Skeletal muscle tissue (tissue), 4 donors: Measurements from ENCODE around the gene CEND1. TPM values are rescaled to one million over a fixed set of nuclear protein-coding genes. Genes with fewer than 3 reads are reported as not detected.

Experiments
- H3K27ac ChIP-seq: one replicate; pipeline ENCODE4 v1.7.0; 2013; ENCODE audit warnings: mild to moderate bottlenecking, low read depth, low read length, inconsistent platforms
- H3K27me3 ChIP-seq, 3 donors: one replicate each; pipeline ENCODE4 v1.7.0; 2013; ENCODE audit warnings: low read length in 3 of 3; ENCODE audit not compliant: control insufficient read depth in 3 of 3, insufficient read depth in 3 of 3
- H3K36me3 ChIP-seq, 3 donors: one replicate each; pipeline ENCODE4 v1.7.0; 2013; ENCODE audit warnings: low read length in 3 of 3; ENCODE audit not compliant: control insufficient read depth in 3 of 3, insufficient read depth in 3 of 3
- H3K4me1 ChIP-seq, 3 donors: one replicate each; pipeline ENCODE4 v1.7.0; 2013; ENCODE audit warnings: low read length in 3 of 3, mild to moderate bottlenecking in 3 of 3; ENCODE audit not compliant: control insufficient read depth in 3 of 3, insufficient read depth in 3 of 3
- H3K4me3 ChIP-seq, 3 donors: one replicate each; pipeline ENCODE4 v1.7.0; 2013; ENCODE audit warnings: low read length in 3 of 3
- H3K9ac ChIP-seq, 3 donors: one replicate each; pipeline ENCODE4 v1.7.0; 2013; ENCODE audit warnings: low read length in 3 of 3, mild to moderate bottlenecking in 3 of 3, moderate library complexity in 2 of 3, low read depth in 1 of 3
- H3K9me3 ChIP-seq, 3 donors: one replicate each; pipeline ENCODE4 v1.7.0; 2013; ENCODE audit warnings: low read length in 3 of 3; ENCODE audit not compliant: control insufficient read depth in 3 of 3
- total RNA-seq: library from RNA; depleted of rRNA; stranded (reverse); fragments of >200 nt; gene quantifications from one replicate; pipeline ENCODE4 v1.2.3, GENCODE V29; 2014
- donor health status: Osteomylitis.

CEND1 gene
- total RNA-seq, result not detected

DNA sequence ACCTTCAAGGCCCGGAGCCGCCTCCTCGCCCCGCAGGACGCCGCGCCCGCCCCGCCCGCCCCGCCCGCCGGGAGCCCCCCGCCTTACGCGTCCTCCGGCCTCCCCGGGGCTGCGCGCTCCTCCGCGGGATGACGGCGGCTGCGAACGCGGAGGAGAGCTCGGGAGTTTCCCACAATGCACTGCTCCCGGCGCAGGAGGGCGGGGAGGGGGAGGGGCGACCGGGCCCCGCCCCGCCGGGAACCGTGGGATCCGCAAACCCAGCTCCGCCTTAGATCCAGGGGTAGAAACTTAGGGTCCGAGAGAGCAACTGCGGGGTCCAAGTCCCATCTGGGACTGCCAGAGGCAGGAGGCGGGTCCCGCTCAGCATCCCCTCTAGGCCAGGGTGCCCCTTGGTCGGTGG lies at the start of gene CEND1:
CEND1 (minus strand) TSS at position 148 of the 400 bp plus-strand sequence. CDS start 1,514 bp downstream, outside the sequence.
- Histone ChIP-seq H3K4me3 (no peak within 1 kb of the TSS), H3K4me1 (peaks cover 0 to 17% (median 3%) of the 10 kb centered on the region in 3 donors), H3K9me3 (no peaks in the 10 kb centered on the region), H3K9ac (no peak within 1 kb of the TSS), H3K27me3 (peaks cover 30 to 57% (median 51%) of the 10 kb centered on the region in 3 donors), H3K27ac (no peak within 1 kb of the TSS), H3K36me3 (no peaks in the 10 kb centered on the region)

- no peaks in the 10 kb centered on the region for H3K9me3 ChIP-seq
- no peak overlapping the region for H3K4me3 ChIP-seq
- peaks cover 42 to 46% (median 46%) of the 10 kb centered on the region in 3 donors for H3K36me3 ChIP-seq
- peaks cover 27 to 73% (median 48%) of the 10 kb centered on the region in 3 donors for H3K4me1 ChIP-seq
- H3K9ac ChIP-seq, result no peak overlapping the region
- no peaks in the 10 kb centered on the region for H3K27me3 ChIP-seq
- no peak overlapping the region for H3K27ac ChIP-seq
These were observed 49.4 kb upstream of the CEND1 start for GRCh38 chr11:839280-839623.

DNA sequence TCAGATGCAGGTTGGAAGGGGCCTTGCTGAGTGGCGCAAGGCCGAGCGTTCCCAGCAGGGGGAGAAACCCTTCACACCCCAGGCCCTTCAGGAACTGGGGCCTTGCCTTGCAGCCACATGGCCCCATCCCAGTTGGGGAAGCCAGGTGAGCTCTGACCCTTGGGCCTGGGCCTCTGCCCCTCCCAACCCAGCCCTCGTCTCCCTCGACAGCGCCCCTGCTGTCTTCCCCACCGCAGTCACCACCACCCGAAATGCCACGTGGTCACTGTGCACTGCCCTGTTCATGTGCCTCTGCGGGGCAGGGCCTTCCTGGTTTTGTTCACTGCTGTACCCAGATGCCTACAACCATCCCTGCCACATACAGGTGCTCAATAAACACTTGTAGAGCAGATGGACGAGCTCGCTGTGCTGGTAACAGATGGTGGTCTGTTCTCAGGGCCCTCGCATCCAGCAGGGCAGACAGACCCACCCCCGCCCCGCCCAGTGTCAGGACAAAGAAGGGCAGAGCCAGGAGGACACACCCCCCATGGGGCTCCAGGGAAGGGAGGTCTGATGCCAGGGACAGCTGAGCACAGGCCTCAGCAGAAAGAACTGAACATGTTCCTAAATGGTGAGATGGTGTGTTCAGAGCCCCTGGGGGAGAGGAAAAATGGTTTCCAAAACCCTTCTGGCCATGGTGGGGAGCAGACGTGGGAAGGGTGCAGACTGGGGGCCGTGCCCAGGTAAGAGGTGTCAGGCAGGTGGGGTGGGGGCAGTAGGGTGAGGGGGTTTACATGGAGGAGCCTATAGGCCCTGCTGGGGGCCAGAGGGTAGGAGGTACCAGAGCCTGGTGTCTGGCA lies 48.8 kb upstream of the CEND1 start:
- Histone ChIP-seq H3K4me3 (no peak overlapping the region), H3K27ac (no peak overlapping the region), H3K9ac (peak overlapping the region in 2 of 3 donors; percentile 33 to 59), H3K9me3 (no peaks in the 10 kb centered on the region), H3K36me3 (peaks cover 42 to 46% (median 46%) of the 10 kb centered on the region in 3 donors), H3K4me1 (peaks cover 31 to 74% (median 50%) of the 10 kb centered on the region in 3 donors), H3K27me3 (no peaks in the 10 kb centered on the region)

DNA sequence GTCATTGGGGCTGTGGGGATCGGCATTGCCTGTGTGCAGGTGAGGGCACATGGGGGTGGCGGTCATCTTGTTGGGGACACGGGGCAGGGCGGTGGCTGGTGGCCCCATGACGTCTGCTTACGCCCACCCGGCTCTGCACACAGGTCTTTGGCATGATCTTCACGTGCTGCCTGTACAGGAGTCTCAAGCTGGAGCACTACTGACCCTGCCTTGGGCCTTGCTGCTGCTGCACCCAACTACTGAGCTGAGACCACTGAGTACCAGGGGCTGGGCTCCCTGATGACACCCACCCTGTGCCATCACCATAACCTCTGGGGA lies 48.1 kb upstream of the CEND1 start:
- H3K27ac ChIP-seq, result no peak overlapping the region
- no peak overlapping the region for H3K4me3 ChIP-seq
- H3K4me1 ChIP-seq, result peaks cover 32 to 69% (median 48%) of the 10 kb centered on the region in 3 donors
- H3K27me3 ChIP-seq, result no peaks in the 10 kb centered on the region
- H3K9me3 ChIP-seq, result no peaks in the 10 kb centered on the region
- no peak overlapping the region for H3K9ac ChIP-seq
- peaks cover 42 to 46% (median 46%) of the 10 kb centered on the region in 3 donors for H3K36me3 ChIP-seq

DNA sequence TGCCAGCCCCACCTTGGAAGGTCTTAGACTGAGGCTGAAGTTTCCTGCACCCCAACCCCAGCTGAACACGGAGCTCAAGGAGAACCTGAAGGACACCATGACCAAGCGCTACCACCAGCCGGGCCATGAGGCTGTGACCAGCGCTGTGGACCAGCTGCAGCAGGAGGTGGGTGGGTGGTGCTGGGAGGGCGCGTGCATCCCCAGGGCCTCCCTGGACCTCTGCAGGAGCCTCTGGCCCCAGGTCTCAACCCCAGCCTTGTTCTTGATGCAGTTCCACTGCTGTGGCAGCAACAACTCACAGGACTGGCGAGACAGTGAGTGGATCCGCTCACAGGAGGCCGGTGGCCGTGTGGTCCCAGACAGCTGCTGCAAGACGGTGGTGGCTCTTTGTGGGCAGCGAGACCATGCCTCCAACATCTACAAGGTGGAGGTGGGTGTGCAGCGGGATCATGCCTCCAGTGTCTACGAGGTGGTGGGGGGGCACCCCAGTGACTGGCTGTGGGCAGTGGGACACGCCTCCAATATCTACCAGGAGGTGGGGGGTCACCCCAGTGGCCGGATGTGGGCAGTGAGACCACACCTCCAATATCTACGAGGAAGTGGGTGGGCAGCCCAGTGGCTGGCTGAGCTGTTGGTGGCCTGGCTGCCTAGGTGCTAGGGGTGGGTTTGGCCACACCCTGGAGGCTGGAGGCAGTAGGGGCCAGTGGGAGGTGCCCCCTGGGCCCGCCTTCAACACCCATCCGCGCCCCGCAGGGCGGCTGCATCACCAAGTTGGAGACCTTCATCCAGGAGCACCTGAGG lies 47.5 kb upstream of the CEND1 start:
- Histone ChIP-seq H3K27me3 (no peaks in the 10 kb centered on the region), H3K27ac (no peak overlapping the region), H3K9me3 (no peaks in the 10 kb centered on the region), H3K4me3 (no peak overlapping the region), H3K4me1 (peaks cover 34 to 71% (median 51%) of the 10 kb centered on the region in 3 donors), H3K9ac (no peak overlapping the region), H3K36me3 (peaks cover 42 to 46% (median 46%) of the 10 kb centered on the region in 3 donors)

- Histone ChIP-seq H3K36me3 (peaks cover 42 to 46% (median 46%) of the 10 kb centered on the region in 3 donors), H3K9me3 (no peaks in the 10 kb centered on the region), H3K4me3 (no peak overlapping the region), H3K27ac (no peak overlapping the region), H3K27me3 (peaks cover 0 to 4% (median 0%) of the 10 kb centered on the region in 3 donors), H3K4me1 (peaks cover 40 to 78% (median 56%) of the 10 kb centered on the region in 3 donors), H3K9ac (peak overlapping the region in 1 of 3 donors; percentile 16)
These were observed 46.8 kb upstream of the CEND1 start for GRCh38 chr11:836700-837099.

GRCh38 chr11:836274-836673 lies 46.4 kb upstream of the CEND1 start:
- Histone ChIP-seq H3K4me3 (no peak overlapping the region), H3K9ac (peak overlapping the region in 1 of 3 donors; percentile 16), H3K27ac (peak overlapping the region; percentile 36), H3K4me1 (peaks cover 42 to 79% (median 56%) of the 10 kb centered on the region in 3 donors), H3K36me3 (peaks cover 42 to 46% (median 46%) of the 10 kb centered on the region in 3 donors), H3K27me3 (peaks cover 0 to 8% (median 0%) of the 10 kb centered on the region in 3 donors), H3K9me3 (no peaks in the 10 kb centered on the region)

DNA sequence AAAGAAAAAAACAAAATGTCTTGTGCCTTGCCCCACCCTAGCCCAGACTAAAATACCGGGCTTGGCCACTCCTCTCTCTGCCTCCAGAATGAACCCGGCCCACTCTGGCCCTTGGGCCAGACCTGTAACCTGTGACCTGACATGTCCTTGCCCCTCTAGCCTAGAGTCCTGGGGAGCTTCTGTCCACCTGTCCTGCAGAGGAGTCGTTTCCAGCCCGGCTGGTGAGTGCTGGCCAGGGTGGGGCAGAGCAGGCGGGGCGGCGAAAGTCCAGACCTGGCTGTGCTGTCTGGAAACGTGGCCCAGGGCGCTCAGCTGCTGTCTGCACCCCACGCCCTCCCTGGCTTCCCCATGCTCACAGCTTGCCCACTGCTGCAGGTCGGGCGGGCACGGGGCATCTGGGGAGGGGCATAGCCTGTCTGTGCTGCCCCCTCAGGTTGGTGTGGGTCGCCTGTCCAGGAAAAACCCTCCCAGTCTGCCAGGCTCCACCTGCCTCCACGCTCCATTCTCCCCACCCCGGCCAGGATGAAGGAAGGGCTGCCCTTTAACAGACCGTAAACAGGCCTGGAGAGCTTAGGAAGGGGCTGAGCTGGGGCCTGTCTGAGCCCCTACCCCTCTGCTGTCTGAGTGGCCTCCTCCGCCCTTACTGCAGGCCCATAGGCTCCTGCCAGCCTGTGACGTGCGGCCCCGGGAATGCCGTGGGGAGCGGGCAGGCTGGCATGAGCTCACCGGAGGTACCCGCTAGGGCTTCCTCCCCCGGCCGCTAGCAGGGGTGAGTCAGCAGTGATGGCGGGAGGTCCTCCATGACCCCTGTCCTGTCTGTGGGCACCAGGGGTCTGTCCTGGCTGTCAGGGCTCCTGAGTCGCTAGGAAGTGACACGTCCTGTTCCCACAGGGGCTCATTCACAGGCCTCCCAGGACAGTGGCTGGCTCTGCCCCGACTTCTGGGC lies 44.8 kb upstream of the CEND1 start:
- no peaks in the 10 kb centered on the region for H3K9me3 ChIP-seq
- peaks cover 33 to 34% (median 34%) of the 10 kb centered on the region in 3 donors for H3K36me3 ChIP-seq
- H3K4me3 ChIP-seq, result peak overlapping the region; percentile 62 to 72 (median 65)
- H3K27ac ChIP-seq, result peak overlapping the region; percentile 91
- peaks cover 2 to 22% (median 2%) of the 10 kb centered on the region in 3 donors for H3K27me3 ChIP-seq
- peaks cover 42 to 80% (median 56%) of the 10 kb centered on the region in 3 donors for H3K4me1 ChIP-seq
- H3K9ac ChIP-seq, result peak overlapping the region; percentile 70 to 85 (median 85)

DNA sequence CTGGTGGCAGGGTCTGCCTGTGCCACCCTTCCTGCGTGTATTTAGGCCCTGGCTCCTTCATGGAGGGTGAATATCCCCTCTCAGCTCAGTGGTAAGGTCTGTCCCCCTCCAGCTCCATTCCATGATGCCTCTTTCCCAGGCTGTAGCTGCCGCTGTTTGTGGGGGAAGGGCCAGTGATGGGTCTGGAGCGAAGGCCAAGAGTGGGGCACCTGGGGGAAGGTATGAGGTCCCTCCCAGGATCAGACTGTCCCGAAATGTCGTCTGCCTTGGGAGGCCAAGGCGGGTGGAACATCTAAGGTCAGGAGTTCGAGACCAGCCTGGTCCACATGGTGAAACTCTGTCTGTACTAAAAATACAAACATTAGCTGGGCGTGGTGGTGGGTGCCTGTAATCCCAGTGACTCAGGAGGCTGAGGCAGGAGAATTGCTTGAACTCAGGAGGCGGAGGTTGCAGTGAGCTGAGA lies 44.0 kb upstream of the CEND1 start:
- Histone ChIP-seq H3K9me3 (no peaks in the 10 kb centered on the region), H3K36me3 (peaks cover 25 to 27% (median 26%) of the 10 kb centered on the region in 3 donors), H3K9ac (peak overlapping the region; percentile 79 to 85 (median 85)), H3K27me3 (peaks cover 9 to 30% (median 10%) of the 10 kb centered on the region in 3 donors), H3K4me1 (peaks cover 49 to 83% (median 58%) of the 10 kb centered on the region in 3 donors), H3K4me3 (peak overlapping the region; percentile 65 to 72 (median 72)), H3K27ac (peak overlapping the region; percentile 91)
